NT2/D1 (cell line): ENCODE data around the gene ANKAR.

Source experiments
- YY1 ChIP-seq: IDR thresholded peaks from 2 replicates; pipeline ENCODE4 v1.6.1; 2011; ENCODE audit not compliant: insufficient read length, insufficient read depth
- ZNF274 ChIP-seq: IDR thresholded peaks from 2 replicates; pipeline ENCODE4 v1.6.1; 2011; ENCODE audit warnings: mild to moderate bottlenecking, low read depth, low read length

DNA sequence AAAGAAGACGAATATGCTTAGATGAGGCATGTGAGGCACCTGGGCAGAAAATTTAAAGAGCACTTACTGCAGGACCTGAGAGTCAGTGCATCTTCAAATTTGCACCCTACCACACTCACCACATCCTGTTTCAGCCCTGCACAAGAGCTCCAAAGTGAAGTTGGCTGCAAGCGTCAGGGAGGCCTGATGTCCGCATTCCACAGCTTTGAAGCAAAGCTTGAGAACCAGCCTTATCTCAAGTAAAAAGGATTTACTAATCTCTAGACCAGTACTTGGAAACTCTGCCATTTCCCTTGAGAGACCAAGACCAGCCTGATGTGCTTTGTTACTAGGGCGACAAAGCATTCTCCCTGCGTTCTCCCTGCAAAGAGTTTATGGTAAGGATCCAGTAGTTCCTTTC, 16.6 kb upstream of the ANKAR start:
- no peak for TF ChIP-seq YY1
- no peak for TF ChIP-seq ZNF274
